OCI-LY3 (cell line): ENCODE results near the gene LPXN.
A peak's percentile ranks its signal among the peaks of the same experiment; 100 is the strongest.

ENCODE experiments used
- H2AFZ ChIP-seq: fragments of 200-600, 300-600 bp; shearing (Covaris generic); 2 replicates; pipeline ENCODE4 v1.6.0; 2014; ENCODE audit warnings: antibody characterized with exemption, low read depth, low read length
- H3K27ac ChIP-seq: fragments of 200-600, 300-600 bp; sonication (generic); 2 replicates; pipeline ENCODE4 v1.5.1; 2014; ENCODE audit warnings: mild to moderate bottlenecking, low read length, moderate library complexity, mixed read lengths
- H3K27me3 ChIP-seq: fragments of 200-600, 300-600 bp; sonication (generic); 2 replicates; pipeline ENCODE4 v1.6.1; 2014; ENCODE audit warnings: low read depth, low read length, mixed read lengths
- H3K36me3 ChIP-seq: fragments of 200-600, 300-600 bp; sonication (generic); replicated peaks from 2 replicates; pipeline ENCODE3; 2014; ENCODE audit warnings: low read depth, low read length, mixed read lengths
- H3K4me1 ChIP-seq: fragments of 300-600, 200-600 bp; sonication (generic); 2 replicates; pipeline ENCODE4 v1.6.1; 2014; ENCODE audit warnings: low read length, mixed read lengths
- H3K4me2 ChIP-seq: fragments of 200-600, 300-600 bp; sonication (generic); 2 replicates; pipeline ENCODE4 v1.6.1; 2014; ENCODE audit warnings: low read length, mixed read lengths
- H3K4me3 ChIP-seq: fragments of 300-600, 200-600 bp; sonication (generic); 2 replicates; pipeline ENCODE4 v1.5.1; 2014; ENCODE audit warnings: antibody characterized with exemption, mild to moderate bottlenecking, low read length, moderate library complexity
- H3K79me2 ChIP-seq: fragments of 300-600, 200-600 bp; shearing (Covaris generic); 2 replicates; pipeline ENCODE4 v1.6.1; 2014; ENCODE audit warnings: mild to moderate bottlenecking, low read length, mixed read lengths
- H3K9ac ChIP-seq: fragments of 300-600, 200-600 bp; shearing (Covaris generic); 2 replicates; pipeline ENCODE4 v1.6.0; 2014; ENCODE audit warnings: mild to moderate bottlenecking, low read length, moderate library complexity
- H3K9me3 ChIP-seq: fragments of 200-600, 300-600 bp; shearing (Covaris generic); 2 replicates; pipeline ENCODE4 v1.6.1; 2014; ENCODE audit warnings: low read length, mixed read lengths; ENCODE audit not compliant: insufficient read depth
- H4K20me1 ChIP-seq: fragments of 200-600, 300-600 bp; sonication (generic); 2 replicates; pipeline ENCODE4 v1.6.1; 2016; ENCODE audit warnings: low read length, mixed read lengths; ENCODE audit not compliant: insufficient read depth
- CTCF ChIP-seq: fragments of 200-600, 300-600 bp; sonication (generic); IDR thresholded peaks from 2 replicates; pipeline ENCODE4 v1.5.1; 2014; ENCODE audit warnings: antibody characterized with exemption, low read length, low read depth
- EZH2phosphoT487 ChIP-seq: fragments of 200-600 bp; shearing (Covaris generic); IDR thresholded peaks from 2 replicates; pipeline ENCODE4 v1.6.1; 2018; ENCODE audit warnings: antibody characterized with exemption, mixed run types, low read depth

Gene LPXN

GRCh38 chr11:58530236-58530635 lies 45.4 kb downstream of the LPXN start:
- no peak overlapping the region for H3K4me3 ChIP-seq
- no peak for TF ChIP-seq CTCF
- no peak for TF ChIP-seq EZH2phosphoT487
- no peak overlapping the region for H3K9ac ChIP-seq
- H3K36me3 ChIP-seq: peaks cover 23% of the 10 kb centered on the region
- no peak overlapping the region for H2AFZ ChIP-seq
- peaks cover 17% of the 10 kb centered on the region for H3K4me1 ChIP-seq
- no peaks in the 10 kb centered on the region for H4K20me1 ChIP-seq
- no peaks in the 10 kb centered on the region for H3K79me2 ChIP-seq
- H3K4me2 ChIP-seq: no peak overlapping the region
- H3K27me3 ChIP-seq: peaks cover 10% of the 10 kb centered on the region
- H3K9me3 ChIP-seq: no peaks in the 10 kb centered on the region
- H3K27ac ChIP-seq: no peak overlapping the region

DNA sequence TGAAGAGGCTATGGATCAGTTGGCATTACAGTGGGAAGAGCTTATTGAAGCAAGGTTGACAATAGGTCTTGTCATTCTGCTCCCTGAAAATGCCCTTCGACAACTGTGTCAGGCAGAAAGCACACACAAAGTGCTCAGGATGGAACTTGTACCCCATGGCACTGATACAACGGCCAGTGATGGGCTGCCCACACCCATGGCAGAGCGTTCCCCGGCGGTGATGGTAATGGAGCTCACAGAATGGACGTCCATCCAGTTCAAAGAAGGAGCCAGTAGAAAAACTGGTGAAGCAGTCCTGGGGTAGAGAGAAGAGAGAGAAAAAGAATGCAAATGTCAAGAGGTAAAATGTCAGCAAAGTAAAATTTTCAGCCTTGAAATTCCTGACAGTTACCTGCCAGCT lies 48.2 kb downstream of the LPXN start:
- H3K36me3 ChIP-seq: peaks cover 23% of the 10 kb centered on the region
- no peaks in the 10 kb centered on the region for H3K9me3 ChIP-seq
- H3K4me1 ChIP-seq: peaks cover 34% of the 10 kb centered on the region
- peaks cover 18% of the 10 kb centered on the region for H3K27me3 ChIP-seq
- H3K27ac ChIP-seq: no peak overlapping the region
- no peak overlapping the region for H3K4me2 ChIP-seq
- H2AFZ ChIP-seq: no peak overlapping the region
- no peaks in the 10 kb centered on the region for H4K20me1 ChIP-seq
- no peak overlapping the region for H3K9ac ChIP-seq
- H3K4me3 ChIP-seq: no peak overlapping the region
- TF ChIP-seq EZH2phosphoT487: no peak
- no peak for TF ChIP-seq CTCF
- H3K79me2 ChIP-seq: no peaks in the 10 kb centered on the region

GRCh38 chr11:58526721-58527120 lies 48.9 kb downstream of the LPXN start:
- Histone ChIP-seq H2AFZ (no peak overlapping the region), H3K27ac (no peak overlapping the region), H3K4me3 (no peak overlapping the region), H4K20me1 (no peaks in the 10 kb centered on the region), H3K27me3 (peaks cover 24% of the 10 kb centered on the region), H3K79me2 (no peaks in the 10 kb centered on the region), H3K4me2 (no peak overlapping the region), H3K9ac (no peak overlapping the region), H3K9me3 (no peaks in the 10 kb centered on the region), H3K4me1 (peaks cover 34% of the 10 kb centered on the region), H3K36me3 (peaks cover 23% of the 10 kb centered on the region)
- TF ChIP-seq EZH2phosphoT487: no peak
- no peak for TF ChIP-seq CTCF

- Histone ChIP-seq H3K9me3 (no peaks in the 10 kb centered on the region), H3K4me3 (peak overlapping the region; percentile 34), H3K27me3 (peaks cover 32% of the 10 kb centered on the region), H3K79me2 (no peaks in the 10 kb centered on the region), H4K20me1 (no peaks in the 10 kb centered on the region), H3K36me3 (peaks cover 20% of the 10 kb centered on the region), H3K4me2 (peak overlapping the region; percentile 70), H2AFZ (no peak overlapping the region), H3K9ac (peak overlapping the region; percentile 20; the same call in 1 of the 2 replicates), H3K27ac (peak overlapping the region; percentile 79), H3K4me1 (peaks cover 34% of the 10 kb centered on the region)
- TF ChIP-seq CTCF (no peak), EZH2phosphoT487 (peak; percentile 99)
These were observed 50.5 kb downstream of the LPXN start for GRCh38 chr11:58525037-58525614.
